GM21447 (cell line): Measurements from ENCODE around the gene TIGD3.
"Not testable (repeated sequence)": the region's sequence is repeated elsewhere in the genome, so short reads cannot be mapped to it uniquely, and the experiment has no call there.

Source experiments
- ATAC-seq: cut with Tn5 transposase; IDR thresholded peaks from one replicate; pipeline ENCODE4 v1.9.1; 2021; ENCODE audit not compliant: unreplicated experiment

The TIGD3 gene

DNA sequence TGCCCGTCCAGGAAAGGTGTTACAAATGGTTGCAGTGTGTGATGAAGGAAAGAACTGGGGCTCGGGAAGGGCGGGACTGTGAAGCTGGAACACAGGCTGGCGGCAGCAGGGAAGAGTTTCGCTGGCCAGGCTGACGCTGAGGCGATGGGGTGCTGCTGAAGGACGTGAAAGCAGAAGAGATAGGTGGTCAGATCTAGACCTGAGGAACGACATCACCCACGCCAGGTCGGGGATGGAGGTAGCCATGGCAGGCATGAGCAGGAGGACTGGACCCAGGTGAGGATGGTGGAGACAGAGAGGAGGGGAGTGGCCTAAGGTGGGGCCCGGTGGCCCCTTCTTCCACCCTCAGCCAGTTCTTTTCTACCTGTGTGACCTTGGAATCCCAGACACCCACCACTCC is 30.7 kb upstream of the TIGD3 start:
- no peak for ATAC-seq

DNA sequence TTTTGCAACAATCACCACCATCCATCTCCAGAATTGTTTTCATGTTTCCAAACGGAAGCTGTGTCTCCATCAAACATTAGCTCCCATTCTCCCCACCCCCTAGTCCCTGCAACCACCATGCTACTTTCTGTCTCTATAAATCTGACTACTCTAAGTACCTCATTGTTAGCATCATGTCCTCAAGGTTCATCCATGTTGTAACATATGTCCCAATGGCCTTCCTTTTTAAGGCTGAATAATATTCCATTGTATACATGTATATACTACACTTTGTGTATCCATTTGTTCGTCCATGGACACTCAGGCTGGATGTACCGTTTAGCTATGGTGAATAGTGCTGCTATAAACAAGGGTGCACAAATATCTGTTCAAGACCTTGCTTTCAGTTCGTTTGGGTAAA is 29.1 kb upstream of the TIGD3 start:
- no peak for ATAC-seq

DNA sequence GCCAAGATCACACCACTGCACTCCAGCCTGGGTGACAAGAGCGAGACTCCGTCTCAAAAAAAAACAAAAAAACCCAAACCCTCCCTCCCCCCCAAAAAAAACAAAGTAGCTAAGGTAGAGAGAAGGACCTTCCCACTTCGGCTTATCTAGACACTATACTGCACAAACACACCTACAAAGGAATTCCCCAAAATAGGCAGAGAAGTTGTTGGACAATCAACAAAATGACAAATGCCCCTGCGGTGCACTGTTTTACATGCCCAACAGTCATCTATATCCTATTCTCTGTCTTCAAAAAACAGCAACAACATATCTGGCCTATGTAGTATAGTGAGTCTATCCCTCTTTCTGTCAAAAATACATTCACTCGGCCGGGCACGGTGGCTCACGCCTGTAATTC is 27.5 kb upstream of the TIGD3 start:
- ATAC-seq = no peak

DNA sequence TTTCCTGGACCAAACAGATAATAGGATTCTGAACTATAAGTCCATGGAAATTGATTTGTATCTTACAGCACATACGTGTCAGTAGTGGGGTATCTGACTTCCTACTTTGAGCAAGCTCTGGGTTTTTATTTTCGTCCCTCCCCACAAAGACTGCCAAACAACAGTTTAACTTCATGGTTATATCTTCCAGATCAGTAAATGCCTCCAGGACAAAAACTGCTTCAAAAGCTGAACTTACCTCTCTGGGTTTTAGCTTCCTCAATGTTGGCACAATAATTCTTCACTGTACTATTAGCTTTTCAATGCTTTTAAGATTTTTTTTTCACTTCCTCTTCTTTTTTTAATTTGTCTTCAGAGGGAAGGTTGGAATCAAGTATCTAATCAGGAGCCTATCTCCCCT is 25.1 kb upstream of the TIGD3 start:
- no peak for ATAC-seq

DNA sequence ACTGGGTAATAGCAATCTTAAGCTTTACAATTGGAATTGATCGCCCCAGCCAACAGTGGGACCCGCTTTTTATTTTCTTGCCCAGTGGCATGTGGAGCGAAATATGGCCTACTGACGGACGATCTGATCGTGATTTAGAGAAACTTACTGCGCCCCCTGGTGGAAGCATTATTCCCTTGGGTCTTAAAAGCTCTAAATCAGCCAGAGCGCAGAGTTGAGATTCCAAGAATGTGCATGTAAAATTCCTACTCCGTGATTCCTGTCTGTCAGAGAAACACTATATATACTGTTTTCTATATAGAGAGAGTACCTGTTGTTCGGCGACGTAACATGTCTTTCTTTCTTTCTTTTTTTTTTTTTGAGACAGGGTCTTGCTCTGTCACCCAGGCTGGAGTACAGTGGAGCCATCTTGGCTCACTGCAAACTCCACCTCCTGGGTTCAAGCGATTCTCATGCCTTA is 24.6 kb upstream of the TIGD3 start:
- no peak for ATAC-seq

DNA sequence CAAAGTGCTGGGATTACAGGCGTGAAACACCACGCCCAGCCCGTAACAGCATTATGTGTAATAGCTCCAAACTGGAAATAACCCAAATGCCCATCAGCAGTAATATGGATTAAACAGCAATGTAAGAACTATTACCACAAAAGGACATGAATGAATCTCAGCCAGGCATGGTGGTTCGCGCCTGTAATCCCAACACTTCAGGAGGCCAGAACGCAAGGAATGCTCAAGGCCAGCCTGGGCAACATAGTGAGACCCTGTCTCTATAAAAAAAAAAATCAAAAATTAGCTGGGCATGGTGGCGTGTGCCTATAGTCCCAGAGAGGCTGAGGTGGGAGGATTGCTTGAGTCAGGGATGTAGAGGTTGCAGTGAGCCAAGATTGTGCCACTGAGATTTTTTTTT is 24.0 kb upstream of the TIGD3 start:
- ATAC-seq = no peak

DNA sequence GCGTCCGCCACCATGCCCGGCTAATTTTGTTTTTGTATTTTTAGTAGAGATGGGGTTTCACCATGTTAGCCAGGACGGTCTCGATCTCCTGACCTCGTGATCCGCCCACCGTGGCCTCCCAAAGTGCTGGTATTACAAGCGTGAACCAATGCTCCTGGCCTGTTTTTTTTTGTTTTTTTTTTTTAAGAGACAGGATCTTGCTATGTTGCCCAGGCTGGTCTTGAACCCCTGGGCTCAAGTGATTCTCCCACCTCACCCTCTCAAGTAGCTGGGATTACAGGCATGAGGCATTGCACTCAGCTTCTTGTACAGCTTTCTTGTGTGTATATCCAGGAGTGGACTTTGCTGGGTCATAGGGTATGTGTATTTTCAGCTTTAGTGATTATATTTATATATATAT is 22.0 kb upstream of the TIGD3 start:
- not testable (repeated sequence) for ATAC-seq

DNA sequence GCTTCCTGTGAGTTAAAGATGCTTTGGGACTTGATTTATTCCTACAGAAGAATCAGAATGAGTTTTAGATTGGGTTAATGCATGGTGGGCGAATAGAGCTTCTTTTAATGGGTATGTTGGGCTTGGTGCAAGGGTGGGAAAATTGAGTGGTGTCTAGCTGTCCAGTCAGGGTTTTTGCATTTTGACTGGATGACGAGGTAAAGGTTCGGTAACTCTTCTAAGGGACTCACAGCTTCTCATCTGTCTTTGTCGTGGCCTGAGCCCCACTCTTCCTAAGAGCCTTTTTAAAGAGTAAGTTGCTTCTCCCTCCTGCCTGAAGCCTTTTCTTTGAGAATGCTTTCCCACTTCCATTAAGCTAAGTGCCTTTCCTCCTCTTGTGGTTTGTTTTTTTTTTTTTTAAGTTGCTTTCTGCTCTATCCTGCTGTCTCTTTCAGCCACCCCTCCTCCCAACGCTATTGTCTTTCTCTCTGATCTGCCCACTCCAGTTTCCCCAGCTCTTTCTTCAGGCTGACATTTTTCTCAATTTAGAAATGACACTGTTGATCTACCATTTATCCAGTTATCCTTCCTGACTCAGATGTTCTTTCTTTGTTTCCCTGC is 19.8 kb upstream of the TIGD3 start:
- no peak for ATAC-seq

DNA sequence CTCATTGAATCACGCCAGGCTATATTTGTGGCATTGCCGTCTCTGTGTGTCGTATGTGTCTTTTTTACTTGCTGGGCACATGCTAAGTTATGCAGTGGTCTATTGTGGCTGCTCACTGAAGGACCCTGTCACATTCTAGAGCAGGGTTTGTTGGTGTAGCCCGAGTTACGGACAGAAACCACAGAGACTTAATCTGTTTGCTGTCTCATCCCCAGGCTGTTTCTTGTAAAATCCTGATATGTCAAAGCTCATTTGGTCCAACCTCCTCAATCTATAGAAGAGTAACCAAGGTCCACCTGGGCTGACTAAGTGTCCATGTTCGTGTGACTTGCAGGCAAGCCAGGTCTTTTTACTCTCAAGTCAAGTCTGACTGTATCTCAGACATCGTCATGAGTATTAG is 15.9 kb upstream of the TIGD3 start:
- no peak for ATAC-seq

DNA sequence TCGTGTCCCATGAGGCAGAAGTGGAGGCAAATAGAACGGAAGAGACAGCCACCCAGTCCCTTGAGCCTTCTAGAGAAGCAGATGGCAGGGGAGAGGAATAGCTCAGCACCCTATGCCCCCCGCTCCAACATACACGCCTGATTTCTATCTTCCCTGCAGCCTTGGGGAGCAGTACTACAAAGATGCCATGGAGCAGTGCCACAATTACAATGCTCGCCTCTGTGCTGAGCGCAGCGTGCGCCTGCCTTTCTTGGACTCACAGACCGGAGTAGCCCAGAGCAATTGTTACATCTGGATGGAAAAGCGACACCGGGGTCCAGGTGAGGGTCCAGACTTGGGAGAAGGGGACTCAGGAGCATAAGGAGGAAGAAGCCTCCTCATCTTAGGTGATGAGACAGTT is 14.3 kb upstream of the TIGD3 start:
- ATAC-seq = no peak

DNA sequence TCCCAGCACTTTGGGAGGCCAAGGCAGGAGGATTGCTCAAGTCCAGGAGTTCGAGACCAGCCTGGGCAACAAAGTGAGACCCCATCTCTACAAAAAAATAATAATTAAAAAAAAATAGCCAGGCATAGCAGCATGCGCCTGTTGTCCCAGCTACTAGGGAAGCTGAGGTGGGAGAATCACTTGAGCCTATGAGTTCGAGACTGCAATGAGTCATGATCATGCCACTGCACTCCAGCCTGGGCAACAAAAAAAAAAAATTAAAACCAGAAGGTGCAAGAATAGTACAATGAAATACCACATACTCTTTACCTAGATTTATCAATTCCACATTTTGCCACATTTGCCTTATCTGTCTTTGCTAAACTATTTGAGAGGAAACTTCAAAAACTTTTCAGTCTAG is 12.7 kb upstream of the TIGD3 start:
- no peak for ATAC-seq

DNA sequence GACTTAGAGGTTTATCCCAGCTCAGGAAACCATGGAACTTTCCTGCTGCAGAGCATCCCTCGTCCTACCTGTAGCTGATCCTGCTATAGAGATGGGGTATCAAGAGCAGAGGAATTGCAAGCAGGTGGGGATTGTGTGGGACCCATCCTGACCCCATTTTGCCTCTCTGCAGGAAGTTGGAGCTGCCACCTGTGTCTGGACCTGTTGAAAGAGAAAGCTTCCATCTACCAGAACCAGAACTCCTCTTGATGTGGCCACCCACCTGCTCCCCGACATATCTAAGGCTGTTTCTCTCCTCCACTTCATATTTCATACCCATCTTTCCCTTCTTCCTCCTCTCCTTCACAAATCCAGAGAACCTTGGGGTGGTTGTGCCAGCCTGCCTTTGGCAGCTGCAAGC is 3.0 kb upstream of the TIGD3 start:
- ATAC-seq = no peak

DNA sequence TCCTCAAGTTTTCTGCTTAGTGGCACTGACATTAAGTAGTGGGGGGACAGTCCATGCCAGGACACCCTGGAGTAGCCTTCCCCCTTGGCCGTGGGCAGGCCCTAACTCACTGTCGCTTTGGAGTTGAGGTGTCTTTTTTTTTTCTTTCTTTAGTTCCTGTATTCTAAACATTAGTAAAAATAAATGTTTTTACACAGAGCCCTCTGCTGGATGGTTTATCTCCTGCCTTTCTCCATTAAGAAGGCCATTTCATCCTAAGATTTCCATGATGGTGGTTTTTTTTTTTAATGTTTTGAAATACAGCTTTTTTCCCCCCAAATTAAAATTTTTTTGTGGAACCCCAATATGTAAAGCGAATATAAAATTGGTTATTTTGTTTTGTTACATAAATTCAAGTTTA is 1.8 kb upstream of the TIGD3 start:
- no peak for ATAC-seq

DNA sequence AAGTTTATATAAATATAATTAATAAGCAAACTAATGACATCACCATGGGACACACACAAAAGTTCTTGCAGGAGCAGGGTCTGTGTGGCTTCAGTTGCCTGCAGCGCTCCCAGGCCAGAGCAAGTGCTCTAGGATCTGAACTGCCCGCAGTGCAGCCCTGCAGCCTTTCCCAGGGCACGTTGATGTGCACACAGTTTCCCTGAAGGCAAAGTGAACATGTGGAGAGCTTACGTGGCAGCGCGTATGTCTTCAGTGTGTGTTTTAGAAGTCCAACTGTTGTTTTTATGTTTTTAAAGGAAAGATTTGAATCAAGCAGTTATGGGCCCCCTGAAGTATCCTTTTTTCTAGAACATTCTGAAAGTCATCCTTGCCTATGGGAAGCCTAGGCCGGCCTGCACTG is 1.2 kb upstream of the TIGD3 start:
- ATAC-seq = no peak

DNA sequence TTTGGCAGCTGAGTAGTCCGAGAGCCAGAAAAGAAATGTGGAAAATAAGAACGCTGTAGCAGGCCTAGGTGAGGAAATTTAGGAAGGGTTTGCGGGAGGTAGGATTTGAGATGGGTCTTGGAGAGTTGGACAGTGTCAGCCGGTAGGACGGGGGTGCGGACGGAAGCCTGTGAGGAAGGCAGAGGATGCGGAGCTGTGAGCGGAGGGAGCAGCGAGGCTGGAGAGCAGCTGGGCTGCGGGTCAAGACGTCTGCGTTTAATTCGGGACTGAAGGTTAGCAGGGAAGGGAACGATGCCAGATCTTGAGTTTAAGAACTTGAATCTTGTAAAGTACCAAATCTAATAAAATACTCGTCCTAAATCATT is 669 bp upstream of the TIGD3 start:
- ATAC-seq = no peak

DNA sequence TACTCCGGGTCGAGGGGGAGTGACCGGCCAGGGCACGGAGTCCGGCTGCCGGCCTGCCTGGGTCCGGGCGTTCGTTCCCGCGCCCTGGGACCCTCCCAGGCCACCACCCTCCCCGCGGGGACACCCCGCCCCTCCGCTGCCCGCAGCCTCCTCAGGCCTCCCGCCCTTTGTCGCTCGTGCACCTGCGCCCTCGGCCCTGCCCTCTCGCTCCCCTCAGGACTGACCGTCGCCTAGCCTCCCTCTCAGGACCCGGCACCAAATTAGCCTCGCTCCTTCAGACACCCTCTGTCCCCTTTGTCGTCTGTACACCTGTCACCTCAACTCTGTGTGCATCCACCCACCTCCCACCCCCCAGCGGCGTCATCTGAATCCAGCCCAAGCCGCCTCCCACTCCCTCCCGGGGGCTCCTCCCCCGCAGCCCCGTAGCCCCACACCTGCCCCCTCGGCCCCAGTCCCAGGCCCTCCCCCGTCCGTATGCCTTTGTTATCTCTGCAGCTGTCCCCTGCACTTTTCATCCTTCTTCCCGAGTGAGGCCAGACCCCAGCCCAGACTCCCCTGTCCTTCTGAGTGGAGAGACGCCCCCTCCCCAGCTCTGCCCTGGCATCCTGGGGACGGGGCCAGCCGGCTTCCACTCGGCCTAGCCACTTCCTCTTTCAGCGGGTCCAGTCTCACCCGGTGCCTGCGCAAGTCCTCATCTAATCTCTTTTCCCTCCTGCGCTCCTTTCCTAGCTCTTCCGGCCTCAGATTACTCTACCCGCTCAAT is 643 bp downstream of the TIGD3 start:
- ATAC-seq = peak; percentile 30

DNA sequence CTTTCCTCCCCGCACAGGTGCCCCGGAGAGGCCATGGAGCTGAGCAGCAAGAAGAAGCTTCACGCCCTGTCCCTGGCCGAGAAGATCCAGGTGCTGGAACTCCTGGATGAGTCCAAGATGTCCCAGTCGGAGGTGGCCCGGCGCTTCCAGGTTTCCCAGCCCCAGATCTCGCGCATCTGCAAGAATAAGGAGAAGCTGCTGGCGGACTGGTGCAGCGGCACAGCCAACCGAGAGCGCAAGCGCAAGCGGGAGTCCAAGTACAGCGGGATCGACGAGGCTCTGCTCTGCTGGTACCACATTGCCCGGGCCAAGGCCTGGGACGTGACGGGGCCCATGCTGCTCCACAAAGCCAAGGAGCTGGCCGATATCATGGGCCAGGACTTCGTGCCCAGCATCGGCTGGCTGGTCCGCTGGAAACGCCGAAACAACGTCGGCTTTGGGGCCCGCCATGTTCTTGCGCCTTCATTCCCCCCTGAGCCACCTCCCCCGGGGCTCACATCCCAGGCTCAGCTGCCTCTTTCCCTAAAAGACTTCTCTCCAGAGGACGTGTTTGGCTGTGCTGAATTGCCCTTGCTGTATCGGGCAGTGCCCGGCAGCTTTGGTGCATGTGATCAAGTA is 1.3 kb downstream of the TIGD3 start:
- no peak for ATAC-seq

DNA sequence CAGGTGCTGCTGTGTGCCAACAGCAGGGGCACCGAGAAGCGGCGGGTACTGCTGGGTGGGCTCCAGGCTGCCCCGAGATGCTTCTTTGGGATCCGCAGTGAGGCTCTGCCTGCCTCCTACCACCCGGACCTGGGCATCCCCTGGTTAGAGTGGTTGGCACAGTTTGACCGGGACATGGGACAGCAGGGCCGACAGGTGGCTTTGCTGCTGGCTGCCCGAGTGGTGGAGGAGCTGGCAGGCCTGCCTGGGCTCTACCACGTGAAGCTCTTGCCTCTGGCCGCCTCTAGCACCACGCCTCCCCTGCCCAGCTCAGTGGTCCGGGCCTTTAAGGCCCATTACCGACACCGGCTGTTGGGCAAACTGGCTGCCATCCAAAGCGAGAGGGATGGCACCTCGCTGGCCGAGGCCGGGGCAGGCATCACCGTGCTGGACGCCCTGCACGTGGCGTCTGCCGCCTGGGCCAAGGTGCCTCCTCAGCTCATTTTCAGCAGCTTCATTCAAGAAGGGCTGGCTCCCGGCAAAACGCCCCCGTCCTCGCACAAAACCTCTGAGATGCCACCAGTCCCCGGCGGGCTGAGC is 1.9 kb downstream of the TIGD3 start:
- ATAC-seq = no peak

DNA sequence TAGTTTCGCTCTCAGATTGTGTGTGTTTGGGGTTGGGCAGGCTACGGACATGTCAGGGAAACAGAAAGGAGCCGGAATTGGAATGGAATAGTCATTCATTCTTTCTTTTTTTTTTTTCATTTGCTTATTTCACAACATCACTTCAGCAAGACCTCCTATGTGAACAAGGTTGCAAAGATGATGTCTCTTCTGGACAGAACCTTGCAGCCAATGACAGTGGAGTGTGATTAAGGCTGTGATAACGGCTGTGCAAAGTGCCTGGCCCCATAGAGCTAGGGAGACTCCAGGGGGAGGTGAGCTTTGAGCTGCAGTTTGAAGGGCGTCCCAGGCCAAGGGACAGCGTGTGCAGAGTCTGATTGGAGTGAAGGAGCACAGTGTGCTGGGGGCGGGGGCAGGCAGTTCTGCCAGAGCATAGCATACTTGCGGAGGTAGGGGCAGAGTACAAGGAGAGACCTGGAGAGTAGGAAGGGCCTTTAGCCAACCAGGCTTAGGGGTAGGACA is 3.4 kb downstream of the TIGD3 start:
- no peak for ATAC-seq

DNA sequence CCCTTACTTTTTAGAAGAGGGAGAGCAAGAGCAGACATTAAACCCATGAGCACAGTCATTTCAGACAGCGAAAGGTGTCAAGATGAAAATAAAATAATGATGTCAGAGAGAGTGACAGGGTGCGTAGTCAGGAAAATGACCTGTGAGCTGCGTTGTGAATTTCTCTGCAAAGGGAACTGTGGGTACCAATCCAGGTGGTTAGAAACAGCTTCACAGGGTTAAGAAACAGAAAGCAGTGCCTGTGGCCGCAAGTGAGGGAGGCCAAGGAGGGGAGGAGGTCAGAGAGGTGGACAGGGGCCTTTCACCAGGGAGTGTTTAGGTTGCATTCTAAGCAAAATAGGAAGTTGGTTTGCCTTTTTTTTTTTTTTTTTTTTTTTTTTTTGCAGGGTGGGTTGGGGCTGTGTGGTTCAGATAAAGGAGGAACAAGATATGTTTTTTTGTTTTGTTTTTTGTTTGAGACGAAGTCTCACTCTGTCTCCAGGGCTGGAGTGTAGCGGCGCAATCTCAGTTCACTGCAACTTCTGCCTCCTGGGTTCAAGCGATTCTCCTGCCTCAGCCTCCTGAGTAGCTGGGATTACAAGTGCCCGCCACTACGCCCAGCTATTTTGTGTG is 7.9 kb downstream of the TIGD3 start:
- peak; percentile 77 for ATAC-seq

DNA sequence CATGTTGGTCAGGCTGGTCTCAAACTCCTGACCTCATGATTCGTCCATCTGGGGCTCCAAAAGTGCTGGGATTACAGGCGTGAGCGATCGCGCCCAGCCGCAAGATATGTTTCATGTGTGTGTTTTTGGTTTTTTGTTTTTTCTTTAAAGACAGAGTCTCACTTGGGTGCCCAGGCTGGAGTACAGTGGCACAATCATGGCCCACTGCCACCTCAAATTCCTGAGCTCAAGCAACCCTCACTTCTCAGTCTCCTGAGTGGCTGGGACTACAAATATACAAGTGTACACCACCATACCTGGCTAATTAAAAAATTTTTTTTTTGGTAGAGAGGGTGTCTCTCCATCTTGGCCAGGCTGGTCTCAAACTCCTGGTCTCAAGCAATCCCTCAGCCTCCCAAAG is 8.4 kb downstream of the TIGD3 start:
- ATAC-seq = no peak

DNA sequence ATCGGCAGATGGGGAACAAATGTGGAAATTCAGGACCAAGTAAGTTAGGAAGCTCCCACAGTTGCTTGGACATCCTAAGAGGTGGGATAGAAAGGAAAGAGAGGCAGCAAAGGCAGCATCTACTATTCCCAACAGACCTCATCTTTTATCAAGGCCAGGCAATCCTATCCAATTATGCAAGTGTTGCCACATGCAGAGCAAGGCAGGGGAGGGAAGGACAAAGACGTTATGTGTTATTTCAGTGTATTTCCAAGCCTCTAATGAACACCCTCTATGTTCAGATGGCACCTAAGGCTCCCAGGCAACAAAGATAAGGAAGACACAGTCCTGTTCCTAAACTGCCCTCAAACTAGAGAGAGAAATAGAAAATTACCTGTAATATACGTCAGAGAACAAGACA is 9.2 kb downstream of the TIGD3 start:
- no peak for ATAC-seq
